Activated CD8-positive, alpha-beta memory T cell treated with anti-CD3 and anti-CD28 coated beads for 4 hours (primary cell): ENCODE data around the gene C19orf47.

Source experiments
- DNase-seq, 2 donors: peaks; one replicate each; pipeline ENCODE4 v3.0.0-alpha.2; 2020; ENCODE audit warnings: low read depth in 2 of 2

C19orf47 gene

GRCh38 chr19:40348125-40348913, at the start of gene C19orf47, which contains the start of gene PLD3:
Gene C19orf47 (minus strand): TSS chr19:40348397. CDS start chr19:40341857, 6,540 bp downstream.
Gene PLD3 (plus strand): TSS chr19:40348695. CDS start chr19:40366484, 17,789 bp downstream.
- DNase-seq = peak; percentile 95 to 99

GRCh38 chr19:40397568-40397906, 49.3 kb upstream of the C19orf47 start:
- no peak for DNase-seq

- no peak for DNase-seq
These were observed 48.8 kb upstream of the C19orf47 start for GRCh38 chr19:40396886-40397567.

- DNase-seq = no peak
These were observed 47.8 kb upstream of the C19orf47 start for GRCh38 chr19:40395956-40396355.

- no peak for DNase-seq
These were observed 46.6 kb upstream of the C19orf47 start for GRCh38 chr19:40394816-40395210.

- no peak for DNase-seq
These were observed 46.0 kb upstream of the C19orf47 start for GRCh38 chr19:40393894-40394815.

GRCh38 chr19:40392894-40393517, 44.8 kb upstream of the C19orf47 start:
- no peak for DNase-seq

- no peak for DNase-seq
These were observed 43.9 kb upstream of the C19orf47 start for GRCh38 chr19:40392123-40392522.

- no peak for DNase-seq
These were observed 42.0 kb upstream of the C19orf47 start, which contains the start of gene HIPK4 for GRCh38 chr19:40390084-40390742. Gene HIPK4 (minus strand): TSS chr19:40390181. CDS start chr19:40389902, 279 bp downstream.

- no peak for DNase-seq
These were observed 41.3 kb upstream of the C19orf47 start for GRCh38 chr19:40389404-40390083.

GRCh38 chr19:40388481-40388880, 40.3 kb upstream of the C19orf47 start:
- no peak for DNase-seq

- no peak for DNase-seq
These were observed 39.0 kb upstream of the C19orf47 start for GRCh38 chr19:40387155-40387554.

GRCh38 chr19:40383668-40384248, 35.6 kb upstream of the C19orf47 start:
- no peak for DNase-seq

- no peak for DNase-seq
These were observed 33.1 kb upstream of the C19orf47 start for GRCh38 chr19:40381321-40381720.

- DNase-seq = no peak
These were observed 32.2 kb upstream of the C19orf47 start for GRCh38 chr19:40380199-40381037.

- no peak for DNase-seq
These were observed 31.4 kb upstream of the C19orf47 start for GRCh38 chr19:40379446-40380198.

GRCh38 chr19:40378509-40378908, 30.3 kb upstream of the C19orf47 start:
- DNase-seq = no peak

- DNase-seq = no peak
These were observed 29.7 kb upstream of the C19orf47 start for GRCh38 chr19:40377876-40378385.
